ENCODE results near the gene GAREM1.

Gene GAREM1

GRCh38 chr18:32373995-32374394 is 96.7 kb downstream of the GAREM1 start:
- Histone ChIP-seq H3K4me1 (ENCODE audit: insufficient read depth, low read length, severe bottlenecking) (no peaks in the 10 kb centered on the region), H3K27ac (ENCODE audit: low read depth, low read length, poor library complexity, severe bottlenecking) (no peak overlapping the region), H3K79me2 (ENCODE audit: insufficient read depth, low read length) (no peaks in the 10 kb centered on the region), H3F3A (ENCODE audit: insufficient read depth, low read length) (no peaks in the 10 kb centered on the region), H3K4me2 (ENCODE audit: low read length) (no peak overlapping the region), H3K4me3 (ENCODE audit: low read depth, low read length, poor library complexity, severe bottlenecking) (no peak overlapping the region), H4K20me1 (ENCODE audit: insufficient read depth, low read length) (no peaks in the 10 kb centered on the region), H3K36me3 (ENCODE audit: insufficient read depth, low read length) (no peaks in the 10 kb centered on the region), H3K9ac (ENCODE audit: low read length) (no peak overlapping the region), H2AFZ (ENCODE audit: low read length) (no peak overlapping the region), H3K9me2 (ENCODE audit: low read depth, low read length) (no peaks in the 10 kb centered on the region), H3K9me3 (ENCODE audit: low read length) (no peaks in the 10 kb centered on the region), H3K27me3 (ENCODE audit: insufficient read depth, low read length) (no peaks in the 10 kb centered on the region)
- TF ChIP-seq EZH2 (IDR thresholded peaks at IDR 0.05; ENCODE audit: borderline replicate concordance, low read length) (no peak), CTCF (IDR thresholded peaks at IDR 0.05; ENCODE audit: low read length) (no peak)

- H3K4me3 ChIP-seq (ENCODE audit: low read depth, low read length, poor library complexity, severe bottlenecking): no peak overlapping the region
- no peak overlapping the region for H3K4me2 ChIP-seq (ENCODE audit: low read length)
- H4K20me1 ChIP-seq (ENCODE audit: insufficient read depth, low read length): no peaks in the 10 kb centered on the region
- H3K9me3 ChIP-seq (ENCODE audit: low read length): no peaks in the 10 kb centered on the region
- no peak overlapping the region for H3K27ac ChIP-seq (ENCODE audit: low read depth, low read length, poor library complexity, severe bottlenecking)
- TF ChIP-seq CTCF (IDR thresholded peaks at IDR 0.05; ENCODE audit: low read length) (no peak), EZH2 (IDR thresholded peaks at IDR 0.05; ENCODE audit: borderline replicate concordance, low read length) (no peak)
- no peak overlapping the region for H3K9ac ChIP-seq (ENCODE audit: low read length)
- H3K27me3 ChIP-seq (ENCODE audit: insufficient read depth, low read length): no peaks in the 10 kb centered on the region
- no peaks in the 10 kb centered on the region for H3K9me2 ChIP-seq (ENCODE audit: low read depth, low read length)
- H3K36me3 ChIP-seq (ENCODE audit: insufficient read depth, low read length): no peaks in the 10 kb centered on the region
- no peaks in the 10 kb centered on the region for H3K79me2 ChIP-seq (ENCODE audit: insufficient read depth, low read length)
- H3F3A ChIP-seq (ENCODE audit: insufficient read depth, low read length): no peaks in the 10 kb centered on the region
- H2AFZ ChIP-seq (ENCODE audit: low read length): no peak overlapping the region
- no peaks in the 10 kb centered on the region for H3K4me1 ChIP-seq (ENCODE audit: insufficient read depth, low read length, severe bottlenecking)
Observed at GRCh38 chr18:32373505-32373904, 97.2 kb downstream of the GAREM1 start.

DNA sequence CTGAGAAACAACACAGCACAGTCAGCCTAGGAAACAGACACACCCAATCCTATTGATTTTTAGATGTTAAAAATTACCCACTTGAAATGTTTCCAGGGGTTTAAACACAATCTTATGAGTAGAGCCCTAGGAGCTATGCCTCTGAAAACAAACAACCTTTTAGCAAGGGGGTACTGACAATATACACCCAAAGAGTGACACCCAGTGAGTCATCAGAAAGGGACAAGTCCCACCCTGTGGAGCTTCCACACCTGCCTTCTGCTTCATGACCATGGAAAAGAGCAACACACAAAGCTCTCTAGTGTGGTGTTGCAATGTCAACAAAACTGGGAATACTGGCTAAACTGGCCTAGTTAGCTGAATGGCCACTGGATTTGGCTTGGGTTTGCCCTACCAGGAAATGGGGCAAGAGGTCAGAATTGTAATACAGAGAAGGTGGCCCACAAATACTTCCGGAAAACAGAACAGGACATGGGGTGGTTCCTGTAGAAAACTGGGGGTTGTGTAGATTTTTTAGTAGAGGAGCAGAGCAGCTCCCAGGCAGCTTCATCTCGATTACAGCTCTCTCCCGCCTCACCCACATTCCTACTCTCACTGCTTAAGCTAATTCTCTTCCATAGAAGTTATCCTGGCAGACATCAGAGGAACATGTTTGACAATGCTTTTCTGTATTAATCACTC is 98.2 kb downstream of the GAREM1 start:
- H3K36me3 ChIP-seq (ENCODE audit: insufficient read depth, low read length): no peaks in the 10 kb centered on the region
- no peaks in the 10 kb centered on the region for H3K79me2 ChIP-seq (ENCODE audit: insufficient read depth, low read length)
- no peaks in the 10 kb centered on the region for H3K9me3 ChIP-seq (ENCODE audit: low read length)
- H2AFZ ChIP-seq (ENCODE audit: low read length): no peak overlapping the region
- H3K27me3 ChIP-seq (ENCODE audit: insufficient read depth, low read length): no peaks in the 10 kb centered on the region
- H3K4me1 ChIP-seq (ENCODE audit: insufficient read depth, low read length, severe bottlenecking): no peaks in the 10 kb centered on the region
- no peak overlapping the region for H3K27ac ChIP-seq (ENCODE audit: low read depth, low read length, poor library complexity, severe bottlenecking)
- no peaks in the 10 kb centered on the region for H3F3A ChIP-seq (ENCODE audit: insufficient read depth, low read length)
- H4K20me1 ChIP-seq (ENCODE audit: insufficient read depth, low read length): no peaks in the 10 kb centered on the region
- H3K4me2 ChIP-seq (ENCODE audit: low read length): no peak overlapping the region
- TF ChIP-seq EZH2 (IDR thresholded peaks at IDR 0.05; ENCODE audit: borderline replicate concordance, low read length) (no peak), CTCF (IDR thresholded peaks at IDR 0.05; ENCODE audit: low read length) (no peak)
- H3K9ac ChIP-seq (ENCODE audit: low read length): no peak overlapping the region
- H3K4me3 ChIP-seq (ENCODE audit: low read depth, low read length, poor library complexity, severe bottlenecking): no peak overlapping the region
- H3K9me2 ChIP-seq (ENCODE audit: low read depth, low read length): no peaks in the 10 kb centered on the region
